GM23338 (cell line): ENCODE data around the gene HNMT. TPM values are rescaled to one million over a fixed set of nuclear protein-coding genes. Genes with fewer than 3 reads are reported as not detected.

ENCODE experiments used
- ATAC-seq: fragments of 200-7000 bp; cut with Tn5 transposase; 3 replicates; pipeline ENCODE4 v1.9.1; 2020
- DNase-seq: peaks from one replicate; pipeline ENCODE4 v3.0.0-alpha.2; 2015; ENCODE audit warnings: low spot score
- H2AFZ ChIP-seq: fragments of 200-600 bp; sonication (generic); 2 replicates; pipeline ENCODE4 v1.8.0; 2016; ENCODE audit warnings: antibody characterized with exemption, mild to moderate bottlenecking, moderate library complexity
- H3F3A ChIP-seq: fragments of 200-600 bp; sonication (generic); replicated peaks from 2 replicates; pipeline ENCODE4 v1.8.0; 2017; ENCODE audit warnings: antibody characterized with exemption, mixed run types, low read depth
- H3K27ac ChIP-seq: fragments of 200-600 bp; sonication (generic); 2 replicates; pipeline ENCODE4 v1.6.1; 2016; ENCODE audit warnings: low read depth
- H3K27me3 ChIP-seq: fragments of 200-600 bp; sonication (generic); 2 replicates; pipeline ENCODE4 v1.8.0; 2016; ENCODE audit warnings: mild to moderate bottlenecking, mixed run types, moderate library complexity; ENCODE audit not compliant: insufficient read depth
- H3K36me3 ChIP-seq: fragments of 200-600 bp; sonication (generic); 2 replicates; pipeline ENCODE4 v1.8.0; 2016; ENCODE audit warnings: mild to moderate bottlenecking; ENCODE audit not compliant: insufficient read depth
- H3K4me1 ChIP-seq: fragments of 200-600 bp; sonication (generic); 2 replicates; pipeline ENCODE4 v1.8.0; 2016; ENCODE audit warnings: mild to moderate bottlenecking, moderate library complexity; ENCODE audit not compliant: insufficient read depth
- H3K4me2 ChIP-seq: fragments of 200-600 bp; sonication (generic); 2 replicates; pipeline ENCODE4 v1.7.1; 2017; ENCODE audit warnings: mixed run types
- H3K4me3 ChIP-seq: fragments of 200-600 bp; sonication (generic); 2 replicates; pipeline ENCODE4 v1.6.1; 2016; ENCODE audit warnings: mixed run types
- H3K79me2 ChIP-seq: fragments of 200-600 bp; sonication (generic); replicated peaks from 2 replicates; pipeline ENCODE4 v1.8.0; 2017; ENCODE audit warnings: mild to moderate bottlenecking; ENCODE audit not compliant: insufficient read depth
- H3K9me2 ChIP-seq: fragments of 200-600 bp; sonication (generic); 2 replicates; pipeline ENCODE4 v1.8.0; 2017; ENCODE audit not compliant: insufficient read depth
- H4K20me1 ChIP-seq: fragments of 200-600 bp; sonication (generic); replicated peaks from 2 replicates; pipeline ENCODE4 v1.8.0; 2017; ENCODE audit warnings: mild to moderate bottlenecking; ENCODE audit not compliant: insufficient read depth
- H3K27ac Mint-ChIP-seq: 2 replicates; pipeline ENCODE4 v1.8.0; 2020; ENCODE audit warnings: inconsistent platforms, mild to moderate bottlenecking, moderate library complexity, mixed read lengths
- H3K27me3 Mint-ChIP-seq: 3 replicates; pipeline ENCODE4 v1.8.0; 2022; ENCODE audit warnings: low read depth, mild to moderate bottlenecking, moderate library complexity, mixed read lengths, inconsistent platforms; ENCODE audit not compliant: insufficient read depth, poor library complexity
- H3K36me3 Mint-ChIP-seq: 3 replicates; pipeline ENCODE4 v1.8.0; 2021; ENCODE audit warnings: low read depth, mild to moderate bottlenecking, inconsistent platforms, moderate library complexity, mixed read lengths
- H3K4me1 Mint-ChIP-seq: 3 replicates; pipeline ENCODE4 v1.8.0; 2020; ENCODE audit warnings: mild to moderate bottlenecking, inconsistent platforms, mixed read lengths
- H3K4me3 Mint-ChIP-seq: 3 replicates; pipeline ENCODE4 v1.8.0; 2021; ENCODE audit warnings: moderate library complexity, mild to moderate bottlenecking, inconsistent platforms, mixed read lengths
- H3K9me3 Mint-ChIP-seq: 3 replicates; pipeline ENCODE4 v1.8.0; 2020; ENCODE audit warnings: moderate library complexity, mild to moderate bottlenecking, inconsistent platforms, mixed read lengths
- CREB1 ChIP-seq: fragments of 250-450 bp; sonication (Bioruptor Pico); IDR thresholded peaks from 2 replicates; pipeline ENCODE4 v1.5.0; 2020; ENCODE audit warnings: low read depth, mild to moderate bottlenecking, moderate library complexity
- CTCF ChIP-seq, 2 experiments: fragments of 200-600 bp in 1 of 2; sonication (generic) in 1 of 2; conservative IDR thresholded peaks; 2 replicates each; pipeline versions ENCODE4 v1.5.1 to v1.6.1; 2016 to 2017; ENCODE audit warnings: antibody characterized with exemption in 2 of 2, low read depth in 2 of 2, mild to moderate bottlenecking in 2 of 2, moderate library complexity in 1 of 2
- ETS1 ChIP-seq: IDR thresholded peaks from 2 replicates; pipeline ENCODE4 v1.6.1; 2016; ENCODE audit warnings: antibody characterized with exemption
- EZH2 ChIP-seq: fragments of 200-600 bp; sonication (generic); IDR thresholded peaks from one replicate; pipeline ENCODE4 v1.8.0; 2017; ENCODE audit warnings: antibody characterized with exemption, mild to moderate bottlenecking, low read depth; ENCODE audit not compliant: unreplicated experiment
- EZH2phosphoT487 ChIP-seq: fragments of 200-600 bp; sonication (generic); IDR thresholded peaks from one replicate; pipeline ENCODE4 v1.8.1; 2018; ENCODE audit warnings: antibody characterized with exemption; ENCODE audit not compliant: unreplicated experiment
- JUNB ChIP-seq: IDR thresholded peaks from one replicate; pipeline ENCODE4 v1.6.1; 2016; ENCODE audit warnings: antibody characterized with exemption; ENCODE audit not compliant: unreplicated experiment
- POLR2AphosphoS5 ChIP-seq: IDR thresholded peaks from 2 replicates; pipeline ENCODE4 v1.6.1; 2016; ENCODE audit warnings: antibody characterized with exemption, low read depth
- REST ChIP-seq: IDR thresholded peaks from one replicate; pipeline ENCODE4 v1.6.1; 2018; ENCODE audit warnings: antibody characterized with exemption; ENCODE audit not compliant: unreplicated experiment
- STAT1 ChIP-seq: IDR thresholded peaks from one replicate; pipeline ENCODE4 v1.6.1; 2016; ENCODE audit warnings: antibody characterized with exemption; ENCODE audit not compliant: unreplicated experiment
- ZNF114 ChIP-seq: fragments of 250-450 bp; sonication (Bioruptor Pico); IDR thresholded peaks from 2 replicates; pipeline ENCODE4 v1.5.0; 2020; ENCODE audit warnings: mild to moderate bottlenecking, moderate library complexity
- ZNF331 ChIP-seq: fragments of 250-450 bp; sonication (Bioruptor Pico); IDR thresholded peaks from 2 replicates; pipeline ENCODE4 v1.5.0; 2020; ENCODE audit warnings: low read depth, mild to moderate bottlenecking, moderate library complexity
- polyA plus RNA-seq: library from polyadenylated mRNA; unstranded; fragments of >200 nt; fragmentation: Nextera tagmentation; extraction: Ambion mirVana; gene quantifications from 2 replicates; pipeline ENCODE4 v1.2.1, GENCODE V29; 2016
- total RNA-seq: library from RNA; depleted of rRNA; stranded (reverse); fragments of >200 nt; shearing (Covaris generic); gene quantifications from 2 replicates; pipeline ENCODE4 v1.2.3, GENCODE V29; 2014

The HNMT gene
- total and polyA plus RNA-seq, 2 experiments from 2014 or later = 3.3 to 3.4 TPM

GRCh38 chr2:137973280-137973679 is 9.0 kb downstream of the HNMT start:
- Mint-ChIP-seq H3K27me3 (peaks cover 2% of the 10 kb centered on the region), H3K36me3 (no peaks in the 10 kb centered on the region), H3K4me3 (no peak overlapping the region), H3K9me3 (no peaks in the 10 kb centered on the region), H3K4me1 (peaks cover 13% of the 10 kb centered on the region), H3K27ac (no peak overlapping the region)
- Histone ChIP-seq H2AFZ (0 out of 2 replicates have a peak overlapping the region, but pooled peaks have one; percentile 7), H3K4me1 (no peaks in the 10 kb centered on the region), H3K27me3 (no peaks in the 10 kb centered on the region), H3K4me2 (no peak overlapping the region), H3F3A (no peaks in the 10 kb centered on the region), H3K27ac (no peak overlapping the region), H3K9me2 (no peaks in the 10 kb centered on the region), H3K79me2 (no peaks in the 10 kb centered on the region), H3K36me3 (no peaks in the 10 kb centered on the region), H3K4me3 (no peak overlapping the region), H4K20me1 (no peaks in the 10 kb centered on the region)
- no peak for ATAC-seq
- TF ChIP-seq EZH2 (no peak), CREB1 (CRISPR knock-in tag) (no peak), POLR2AphosphoS5 (no peak)
- no peak for DNase-seq

- no peak overlapping the region for H3K27ac ChIP-seq
- H3F3A ChIP-seq = no peaks in the 10 kb centered on the region
- peaks cover 13% of the 10 kb centered on the region for H3K4me1 Mint-ChIP-seq
- no peak overlapping the region for H3K27ac Mint-ChIP-seq
- H3K36me3 Mint-ChIP-seq = no peaks in the 10 kb centered on the region
- no peak for DNase-seq
- no peaks in the 10 kb centered on the region for H3K4me1 ChIP-seq
- no peaks in the 10 kb centered on the region for H3K79me2 ChIP-seq
- ATAC-seq = peak; percentile 32; the same call in 1 of the 3 replicates
- H3K4me3 ChIP-seq = no peak overlapping the region
- no peaks in the 10 kb centered on the region for H3K9me3 Mint-ChIP-seq
- no peaks in the 10 kb centered on the region for H3K27me3 ChIP-seq
- no peak overlapping the region for H3K4me3 Mint-ChIP-seq
- H3K9me2 ChIP-seq = no peaks in the 10 kb centered on the region
- no peaks in the 10 kb centered on the region for H4K20me1 ChIP-seq
- no peak overlapping the region for H2AFZ ChIP-seq
- no peaks in the 10 kb centered on the region for H3K36me3 ChIP-seq
- H3K4me2 ChIP-seq = no peak overlapping the region
- no peaks in the 10 kb centered on the region for H3K27me3 Mint-ChIP-seq
- TF ChIP-seq CREB1 (CRISPR knock-in tag) = no peak
- TF ChIP-seq JUNB = no peak
- TF ChIP-seq EZH2 = no peak
- TF ChIP-seq EZH2phosphoT487 = no peak
- TF ChIP-seq REST = no peak
- TF ChIP-seq ZNF114 = no peak
- no peak for TF ChIP-seq CTCF (conservative IDR thresholded peaks at IDR 0.05; ENCODE audit: low read depth in 2 of 2)
- no peak for TF ChIP-seq ZNF331 (CRISPR knock-in tag)
- TF ChIP-seq ETS1 = no peak
- TF ChIP-seq POLR2AphosphoS5 = no peak
- TF ChIP-seq STAT1 = no peak
Observed at GRCh38 chr2:137975280-137976271, 11.3 kb downstream of the HNMT start.
